Urothelium cell line (cell line): ENCODE measurements around the gene PICALM.
"Not testable (repeated sequence)": the region's sequence is repeated elsewhere in the genome, so short reads cannot be mapped to it uniquely, and the experiment has no call there.

Experiments
- DNase-seq: peaks from one replicate; pipeline ENCODE4 v3.0.0; 2011; ENCODE audit warnings: low spot score, mixed read lengths
- FAIRE-seq: peaks from 2 replicates; lab custom pipeline; 2011; peaks lifted over from hg19 to GRCh38; lab: Jason Lieb, UNC

The PICALM gene

DNA sequence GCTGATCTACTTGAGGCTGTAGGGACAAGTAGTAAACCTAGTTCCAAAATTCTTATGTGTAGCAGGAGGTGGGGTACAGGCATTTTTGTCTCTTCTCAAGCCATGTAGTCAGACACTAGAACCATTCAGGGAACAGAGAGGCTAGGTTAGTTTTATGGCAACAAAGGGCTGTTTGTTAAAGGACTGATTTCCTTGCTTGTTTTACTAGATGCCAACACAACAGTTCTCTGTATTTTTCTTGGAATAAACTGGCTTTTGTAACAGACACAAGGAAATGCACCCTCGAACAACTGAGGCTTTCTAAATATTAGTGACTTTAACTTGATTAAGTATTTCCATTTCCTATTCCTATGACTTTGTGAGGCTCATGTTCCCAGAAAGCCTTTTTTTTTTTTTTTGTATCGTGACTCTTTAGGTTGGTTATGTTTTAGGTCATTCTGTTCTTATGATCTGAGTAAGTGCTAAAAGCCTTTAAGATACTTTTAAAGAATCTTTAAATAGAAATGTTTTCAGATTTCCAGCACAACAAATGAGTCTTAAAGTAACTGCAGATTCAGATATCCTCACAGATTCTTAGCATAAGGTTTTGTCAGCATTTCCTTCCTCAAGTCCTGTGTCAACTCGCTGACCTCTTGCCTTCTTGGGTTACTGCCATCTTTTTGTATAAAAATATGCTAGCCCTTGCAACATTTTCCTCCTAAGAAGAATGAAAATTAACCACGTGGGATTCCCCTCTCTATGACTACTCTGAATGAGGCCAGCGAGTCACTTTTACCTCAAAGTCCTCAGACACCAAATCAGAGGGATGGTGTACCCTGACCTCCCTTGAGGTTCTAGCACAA, 121.2 kb downstream of the PICALM start:
- DNase-seq (peak; percentile 8), FAIRE-seq (no peak)

DNA sequence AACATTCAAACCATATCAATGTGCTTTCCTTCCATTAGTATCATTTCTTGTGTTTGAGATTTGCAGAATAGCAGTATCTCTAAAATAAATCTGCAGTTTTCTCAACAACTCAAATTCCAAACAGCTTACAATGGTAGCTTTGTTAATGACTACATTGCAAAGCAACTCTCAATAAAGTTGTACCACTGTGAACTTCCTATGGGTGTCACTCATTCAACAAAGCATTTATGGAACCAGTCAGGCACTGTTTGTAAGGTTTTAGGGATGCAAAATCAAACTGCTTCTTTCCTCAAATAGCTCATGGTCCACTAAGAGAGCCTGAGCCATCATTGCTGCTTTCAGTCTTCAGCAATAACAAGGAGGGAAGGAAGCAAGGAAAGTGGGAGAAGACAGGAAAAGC, 122.7 kb downstream of the PICALM start:
- FAIRE-seq: no peak
- DNase-seq: no peak

DNA sequence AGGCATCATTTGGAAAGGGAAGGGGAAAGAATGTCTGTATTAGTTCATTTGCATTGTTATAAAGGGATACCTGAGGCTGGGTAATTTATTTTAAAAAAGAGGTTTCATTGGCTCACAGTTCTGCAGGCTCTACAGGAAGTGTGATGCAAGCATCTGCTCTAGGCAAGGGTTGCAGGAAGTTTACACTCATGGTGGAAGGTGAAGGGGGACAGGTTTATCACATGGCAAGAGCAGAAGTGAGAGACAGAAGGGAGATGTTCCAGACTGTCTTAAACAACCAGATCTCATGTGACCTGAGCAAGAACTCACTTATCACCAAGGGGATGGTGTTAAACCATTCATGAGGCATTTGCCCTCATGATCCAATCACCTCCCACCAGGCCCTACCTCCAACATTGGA, 123.1 kb downstream of the PICALM start:
- no peak for FAIRE-seq
- no peak for DNase-seq

DNA sequence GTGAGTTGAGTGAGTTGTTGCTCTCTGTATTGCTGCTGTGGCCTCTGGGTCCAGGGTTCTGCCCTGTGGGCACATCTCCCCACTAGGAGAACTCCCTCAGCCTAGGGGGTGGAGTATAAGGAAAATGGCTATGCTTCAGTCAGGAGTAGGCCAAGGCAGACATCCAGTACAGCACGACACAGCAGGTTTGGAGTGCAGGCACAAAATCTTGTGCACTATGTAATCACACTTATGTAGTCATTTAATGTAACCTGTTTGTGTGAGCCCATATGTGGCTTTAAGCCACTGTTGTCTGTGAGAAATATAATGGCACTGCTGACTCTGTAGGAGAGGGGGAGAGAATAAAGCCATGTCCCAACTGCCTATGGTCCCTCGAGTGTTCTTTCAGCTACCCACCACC, 123.6 kb downstream of the PICALM start:
- no peak for DNase-seq

DNA sequence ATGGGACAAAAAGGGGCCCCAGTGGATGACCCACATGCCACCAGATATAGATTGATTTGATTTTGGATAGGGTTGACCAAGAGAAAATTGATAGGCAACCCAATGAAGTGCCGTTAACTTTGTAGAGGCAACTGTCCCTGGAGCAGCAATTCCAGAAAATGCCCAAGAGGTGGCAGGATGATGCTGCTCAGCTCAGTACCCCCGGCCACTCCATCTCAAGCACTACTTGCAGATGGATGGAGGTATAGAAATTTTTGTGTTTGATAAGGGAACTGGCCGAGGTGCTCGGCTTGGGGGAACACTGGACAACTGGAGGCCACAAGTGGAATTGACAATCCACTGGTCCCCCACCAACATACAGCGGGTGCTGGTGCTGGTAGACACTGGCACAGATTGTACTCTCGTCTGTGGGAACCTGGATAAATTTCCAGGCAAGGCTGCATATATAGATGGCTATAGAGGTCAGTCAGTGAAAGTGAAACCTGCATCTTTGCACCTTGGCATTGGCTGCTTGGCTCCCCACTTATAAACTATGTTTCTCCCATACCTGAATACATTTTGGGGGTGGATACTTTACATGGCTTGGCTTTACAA, 127.4 kb downstream of the PICALM start:
- no peak for FAIRE-seq
- peak; percentile 48 for DNase-seq

More for the DNA sequence above, 123.6 kb downstream of the PICALM start:
- no peak for FAIRE-seq

DNA sequence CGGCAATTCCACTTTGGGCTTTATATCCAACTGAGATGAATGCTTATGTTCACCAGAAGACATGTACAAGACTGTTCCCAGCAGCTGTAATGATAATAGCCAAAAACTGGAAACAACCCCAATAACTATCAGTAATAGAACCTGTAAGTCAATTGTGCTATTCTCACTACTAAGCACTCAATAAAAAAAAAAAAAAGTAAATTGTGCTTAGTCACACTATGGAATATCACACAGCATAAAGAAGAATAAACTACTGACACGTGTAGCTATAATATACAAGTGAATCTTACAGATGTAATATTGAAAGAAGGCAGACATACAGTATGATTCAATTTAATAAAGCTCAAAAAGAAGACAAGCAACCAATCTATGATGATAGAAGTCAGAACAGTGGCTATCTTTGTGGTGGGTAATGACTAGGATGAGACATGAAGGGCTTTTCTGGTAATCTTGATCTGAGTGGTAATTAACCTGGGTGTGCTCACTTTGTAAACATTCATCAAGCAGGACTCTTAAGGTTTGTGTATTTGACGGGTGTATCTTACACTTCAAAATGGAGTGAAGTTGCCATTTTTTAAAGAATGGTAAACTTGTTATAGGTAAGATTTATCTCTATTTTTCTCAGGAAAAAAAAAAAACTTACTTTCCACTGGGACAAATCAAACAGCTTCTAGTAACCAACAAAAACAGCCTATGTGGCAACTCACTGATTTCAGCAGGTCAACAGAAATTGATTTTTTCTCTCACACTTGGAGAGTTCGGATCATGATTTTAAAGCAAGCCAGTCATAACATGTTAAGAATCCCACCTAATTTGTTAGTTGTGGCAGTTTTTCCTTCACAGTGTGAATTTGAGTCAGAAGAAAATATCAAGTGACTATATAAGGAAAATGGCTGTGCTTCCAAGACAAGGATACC, 129.5 kb downstream of the PICALM start:
- DNase-seq (no peak), FAIRE-seq (no peak)

DNA sequence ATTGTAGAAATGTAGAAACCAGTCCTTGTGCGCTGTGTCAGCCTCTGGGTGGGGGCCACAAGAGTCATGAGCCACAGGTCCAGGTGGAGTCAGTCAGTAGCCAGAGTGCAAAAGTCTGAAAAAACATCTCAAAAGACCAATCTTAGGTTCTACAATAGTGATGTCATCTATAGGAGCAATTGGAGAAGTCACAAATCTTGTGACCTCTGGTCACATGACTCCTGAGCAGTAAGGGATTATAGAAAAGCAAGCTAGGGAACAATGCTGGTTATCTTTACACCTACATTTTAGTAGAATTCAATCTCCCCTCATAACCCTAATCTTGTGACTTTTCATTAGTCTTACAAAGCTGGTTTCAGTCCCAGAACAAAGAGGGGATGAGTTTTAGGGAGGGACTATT, 131.0 kb downstream of the PICALM start:
- FAIRE-seq (no peak), DNase-seq (no peak)

DNA sequence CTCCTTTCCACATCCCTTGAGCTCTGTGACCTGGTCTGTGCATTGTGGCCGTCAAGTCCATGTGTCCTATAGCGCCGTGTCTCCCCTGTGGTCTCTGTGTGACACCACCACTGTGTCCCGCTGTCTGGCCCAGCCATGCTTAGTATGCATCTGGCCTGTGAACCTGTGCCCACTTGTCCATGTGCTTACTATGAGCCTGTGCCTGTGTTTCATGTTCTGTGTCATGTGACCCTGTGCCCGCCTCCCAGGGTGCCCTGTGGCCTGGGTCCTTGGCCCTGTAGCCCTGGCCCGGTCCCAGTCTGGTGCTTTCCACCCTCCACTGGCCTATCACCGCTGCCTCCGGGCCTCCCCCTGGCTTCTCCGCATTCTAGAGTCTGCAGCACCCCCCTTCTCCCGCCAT, 133.1 kb downstream of the PICALM start:
- FAIRE-seq: no peak
- DNase-seq: no peak

DNA sequence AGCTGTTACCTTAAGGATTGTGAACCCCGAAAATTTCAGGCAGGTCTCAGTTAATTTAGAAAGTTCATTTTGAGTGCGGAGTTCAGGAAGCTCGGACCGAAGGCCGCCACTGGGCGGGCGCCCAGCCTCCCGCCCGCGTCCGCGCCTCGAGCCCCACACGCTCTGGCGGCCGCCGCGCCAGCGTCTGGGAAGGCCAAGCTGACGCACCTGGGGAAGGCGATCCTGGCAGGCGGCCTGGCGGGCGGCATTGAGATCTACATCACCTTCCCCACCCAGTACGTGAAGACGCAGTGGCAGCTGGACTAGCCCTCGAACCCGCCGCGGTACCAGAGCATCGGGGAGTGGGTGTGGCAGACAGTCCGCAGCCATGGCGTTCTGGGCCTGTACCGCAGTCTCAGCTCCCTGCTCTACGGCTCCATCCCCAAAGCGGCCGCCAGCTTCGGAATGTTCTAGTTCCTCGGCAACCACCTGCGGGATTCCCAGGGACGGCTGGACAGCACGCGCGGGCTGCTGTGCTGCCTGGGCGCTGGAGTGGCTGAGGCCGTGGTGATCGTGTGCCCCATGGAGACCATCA, 134.2 kb downstream of the PICALM start:
- DNase-seq (no peak), FAIRE-seq (no peak)

DNA sequence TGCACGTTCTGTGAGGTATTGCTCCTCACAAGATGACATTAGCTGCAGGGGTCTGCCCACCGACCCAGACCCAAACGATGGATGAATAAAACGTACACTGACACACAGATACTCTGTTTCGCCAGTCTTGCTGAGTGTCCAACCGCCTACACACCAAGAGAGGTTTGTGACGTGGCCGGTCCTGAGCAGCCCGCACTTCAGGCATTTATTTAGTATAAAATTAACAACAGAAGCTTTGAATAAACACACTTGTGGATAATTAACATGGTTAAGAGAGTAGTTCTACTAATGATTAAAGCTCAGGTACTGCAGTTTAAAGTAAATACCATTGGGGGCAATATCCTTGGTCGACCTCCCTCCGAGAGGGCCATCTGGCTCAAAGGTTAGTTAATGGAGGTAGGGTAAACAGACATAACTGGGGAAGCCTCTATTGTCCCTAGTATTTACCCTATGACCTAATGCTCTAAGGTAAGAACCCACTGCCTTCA, 138.0 kb downstream of the PICALM start:
- no peak for DNase-seq
- FAIRE-seq: no peak

DNA sequence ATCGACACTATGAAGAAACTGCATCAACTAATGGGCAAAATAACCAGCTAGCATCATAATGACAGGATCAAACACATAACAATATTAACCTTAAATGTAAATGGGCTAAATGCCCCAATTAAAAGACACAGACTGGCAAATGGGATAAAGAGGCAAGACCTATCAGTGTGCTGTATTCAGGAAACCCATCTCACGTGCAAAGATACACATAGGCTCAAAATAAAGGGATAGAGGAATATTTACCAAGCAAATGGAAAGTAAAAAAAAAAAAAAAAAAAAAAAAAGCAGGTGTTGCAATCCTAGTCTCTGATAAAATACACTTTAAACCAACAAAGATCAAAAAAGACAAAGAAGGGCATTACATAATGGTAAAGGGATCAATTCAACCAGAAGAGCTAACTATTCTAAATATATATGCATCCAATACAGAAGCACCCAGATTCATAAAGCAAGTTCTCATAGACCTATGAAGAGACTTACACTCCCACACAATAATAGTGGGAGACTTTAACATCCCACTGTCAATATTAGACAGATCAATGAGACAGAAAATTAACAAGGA, 142.2 kb downstream of the PICALM start:
- FAIRE-seq: not testable (repeated sequence)

DNA sequence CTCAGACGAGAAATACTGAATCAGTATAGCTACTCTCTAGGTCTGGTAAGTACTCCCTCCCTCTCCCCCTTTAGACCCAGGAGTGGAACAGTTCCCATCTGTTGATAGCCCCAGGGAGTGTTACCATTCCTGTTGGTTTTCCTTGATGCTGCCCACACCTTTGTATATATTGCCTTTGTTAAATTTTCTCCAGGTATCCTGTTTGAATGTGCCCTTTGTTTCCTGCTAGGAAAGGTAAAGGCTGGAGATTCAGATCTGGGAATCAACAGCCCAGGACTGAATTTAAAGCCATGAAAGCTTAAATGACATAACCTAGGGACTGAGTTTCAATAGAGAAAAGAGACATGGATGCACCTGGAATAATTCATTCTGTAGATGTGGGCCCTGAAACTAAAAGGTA, 145.4 kb downstream of the PICALM start:
- no peak for FAIRE-seq

More for the DNA sequence above, 142.2 kb downstream of the PICALM start:
- DNase-seq: not testable (repeated sequence)

DNA sequence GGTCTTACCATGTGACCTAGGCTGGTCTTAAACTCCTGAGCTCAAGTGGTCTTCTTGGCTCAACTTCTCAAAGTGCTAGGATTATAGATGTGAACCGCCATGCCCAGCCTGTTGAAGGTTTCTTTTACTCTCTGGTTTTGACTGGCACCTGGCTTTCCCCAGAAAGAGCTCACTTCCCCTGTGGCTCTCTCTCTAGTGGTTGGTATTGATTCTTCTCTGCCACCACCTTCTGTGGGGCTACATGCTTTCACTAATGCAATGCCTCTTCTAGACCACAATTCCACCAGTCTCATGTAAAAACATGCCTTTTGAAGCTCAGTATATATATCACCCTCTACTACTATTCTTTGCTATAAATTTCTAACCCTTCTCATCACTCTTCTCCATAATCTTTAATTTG, 146.5 kb downstream of the PICALM start:
- no peak for FAIRE-seq

More for the DNA sequence above, 145.4 kb downstream of the PICALM start:
- DNase-seq: no peak

DNA sequence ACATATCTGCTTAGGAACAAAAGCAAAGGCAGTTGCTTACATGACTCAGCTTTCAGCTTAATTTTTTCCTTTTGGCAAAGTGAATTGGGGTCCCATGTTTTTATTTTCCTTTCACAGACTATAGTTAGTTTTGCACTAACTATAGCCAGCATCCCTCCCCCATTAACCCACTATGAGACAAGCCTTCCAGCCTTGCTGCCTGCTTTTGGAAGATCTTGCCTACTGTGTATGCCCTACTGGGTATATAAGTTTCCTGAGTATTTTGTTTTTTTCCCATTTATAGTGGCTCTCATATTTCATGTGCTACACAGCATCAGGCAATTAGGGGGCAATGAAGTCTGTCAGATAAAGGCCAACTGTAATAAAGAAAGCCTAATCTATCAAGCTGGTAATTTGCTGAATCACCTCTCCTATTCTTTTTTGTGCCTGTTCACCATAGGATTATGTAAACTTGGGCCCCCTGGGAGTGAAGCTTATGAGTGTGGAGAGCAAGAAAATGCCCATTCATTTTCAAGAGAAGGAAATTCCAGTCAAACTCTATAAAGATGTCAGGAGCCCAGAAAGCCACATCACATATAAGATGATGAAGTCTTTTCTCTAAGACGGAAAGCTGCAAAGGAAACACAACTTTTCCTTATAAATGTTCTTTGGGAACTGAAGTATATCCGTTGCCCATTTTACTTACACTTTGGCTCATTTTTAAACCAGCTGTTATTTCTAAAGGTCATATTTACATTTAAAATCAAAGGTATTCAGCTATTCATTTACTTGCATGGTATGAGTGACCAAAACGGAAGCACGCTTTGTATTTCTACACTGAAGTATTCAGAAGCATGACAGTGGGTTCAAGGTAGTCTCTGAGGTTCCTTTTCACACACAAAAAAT, 149.7 kb downstream of the PICALM start:
- no peak for DNase-seq
- FAIRE-seq: no peak

More for the DNA sequence above, 146.5 kb downstream of the PICALM start:
- DNase-seq: no peak

DNA sequence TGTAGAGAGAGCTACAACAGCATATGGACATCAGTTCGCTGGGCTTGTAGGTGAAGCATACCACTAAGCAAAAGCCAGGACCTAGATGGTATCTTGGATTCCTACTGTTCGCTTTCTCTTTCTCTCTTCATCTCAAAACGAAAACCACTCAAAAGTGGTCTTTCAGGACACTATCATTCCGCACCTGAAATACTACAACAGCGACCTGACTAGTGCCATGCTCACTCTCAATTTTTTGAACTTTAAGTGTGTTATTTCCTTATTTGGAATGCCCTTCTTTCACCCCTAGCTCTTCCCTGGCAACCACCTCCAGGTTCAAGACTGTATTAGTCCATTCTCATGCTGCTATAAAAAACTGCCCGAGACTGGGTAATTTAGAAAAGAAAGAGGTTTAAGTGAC, 154.5 kb downstream of the PICALM start:
- DNase-seq (no peak), FAIRE-seq (no peak)

DNA sequence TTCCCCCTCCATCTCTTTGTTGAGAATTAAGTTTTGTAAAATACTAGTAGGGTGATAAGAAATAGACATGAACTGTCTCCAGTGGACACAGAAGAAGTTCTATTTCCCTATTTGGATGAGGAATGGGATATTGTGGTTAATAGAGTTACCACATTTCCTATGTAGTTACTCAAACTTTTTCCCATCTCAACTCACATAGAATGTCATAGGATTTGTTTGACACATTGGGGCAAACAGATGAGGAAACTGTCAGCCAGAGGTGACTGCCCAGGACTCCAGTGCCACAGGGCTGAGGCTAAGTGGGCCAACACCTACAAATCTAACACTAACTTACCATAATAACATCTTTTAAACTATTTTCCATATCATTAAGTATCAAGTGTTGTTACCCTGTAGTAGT, 155.4 kb downstream of the PICALM start:
- FAIRE-seq (no peak), DNase-seq (no peak)

DNA sequence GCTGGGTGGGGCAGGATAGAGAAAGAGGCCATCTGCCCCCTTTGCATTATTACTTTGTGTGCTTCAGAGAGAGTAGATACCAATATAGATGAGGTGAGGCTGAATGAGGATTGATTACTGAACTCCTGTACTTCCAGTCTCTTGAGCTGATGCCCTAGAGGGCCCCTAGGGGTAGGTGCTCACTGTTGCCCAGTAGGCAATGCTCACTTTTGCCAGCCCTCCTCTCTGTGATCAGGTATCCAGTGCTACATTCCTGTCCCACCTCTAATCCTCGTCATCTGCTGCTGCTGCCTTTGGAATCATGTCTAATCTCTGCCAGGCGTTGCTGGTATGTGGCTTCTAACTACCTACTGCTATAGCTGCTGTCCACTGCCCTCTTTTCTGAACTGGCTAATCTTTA, 156.5 kb downstream of the PICALM start:
- DNase-seq: no peak
- FAIRE-seq: no peak
